Glutamatergic neuron (in vitro differentiated cells): Measurements from ENCODE around the gene ZNF75A. TPM values are rescaled to one million over a fixed set of nuclear protein-coding genes. Genes with fewer than 3 reads are reported as not detected.
A peak's percentile ranks its signal among the peaks of the same experiment; 100 is the strongest.

ENCODE experiments used
- DNase-seq: peaks from one replicate; pipeline ENCODE4 v3.0.0; 2022
- H3K27ac Mint-ChIP-seq: one replicate; pipeline ENCODE4 v1.8.0; 2020; ENCODE audit warnings: mild to moderate bottlenecking, mixed read lengths, inconsistent platforms; ENCODE audit not compliant: unreplicated experiment
- H3K27me3 Mint-ChIP-seq: one replicate; pipeline ENCODE4 v1.8.0; 2020; ENCODE audit warnings: mild to moderate bottlenecking, moderate library complexity, mixed read lengths, inconsistent platforms; ENCODE audit not compliant: unreplicated experiment
- H3K36me3 Mint-ChIP-seq: one replicate; pipeline ENCODE4 v1.8.0; 2020; ENCODE audit warnings: mild to moderate bottlenecking, mixed read lengths, inconsistent platforms; ENCODE audit not compliant: unreplicated experiment
- H3K4me1 Mint-ChIP-seq: one replicate; pipeline ENCODE4 v1.8.0; 2020; ENCODE audit warnings: mild to moderate bottlenecking, low read depth, mixed read lengths, inconsistent platforms; ENCODE audit not compliant: unreplicated experiment
- H3K4me3 Mint-ChIP-seq: one replicate; pipeline ENCODE4 v1.8.0; 2020; ENCODE audit warnings: mild to moderate bottlenecking, mixed read lengths, inconsistent platforms; ENCODE audit not compliant: unreplicated experiment
- H3K9me3 Mint-ChIP-seq: one replicate; pipeline ENCODE4 v1.8.0; 2020; ENCODE audit warnings: mild to moderate bottlenecking, moderate library complexity, mixed read lengths, inconsistent platforms; ENCODE audit not compliant: unreplicated experiment
- long read RNA-seq: library from polyadenylated mRNA; unstranded; transcript quantifications from one replicate; pipeline ENCODE4 v2.0.0, GENCODE V29; 2020; ENCODE audit not compliant: unreplicated experiment
- total RNA-seq: library from RNA; stranded (reverse); fragmentation: NEBNext Ultra II Directional; extraction: Animal tissue kit (Norgen Biotek cat#: 25700); gene quantifications from one replicate; pipeline ENCODE4 v1.2.1, GENCODE V29; 2021; ENCODE audit not compliant: unreplicated experiment
- TF ChIP-seq, protein P1 (sequence below): fragments of 200-600 bp; sonication (generic); IDR thresholded peaks from one replicate; pipeline ENCODE4 v1.5.0; 2021; ENCODE audit not compliant: partially characterized antibody, unreplicated experiment

ZNF75A gene
- 62.4 TPM for total RNA-seq
- long read RNA-seq, partial matches to known transcripts = 13 of 29 reads
- long read RNA-seq, other reads (novel, unspliced or antisense) = 12 of 29 reads

DNA sequence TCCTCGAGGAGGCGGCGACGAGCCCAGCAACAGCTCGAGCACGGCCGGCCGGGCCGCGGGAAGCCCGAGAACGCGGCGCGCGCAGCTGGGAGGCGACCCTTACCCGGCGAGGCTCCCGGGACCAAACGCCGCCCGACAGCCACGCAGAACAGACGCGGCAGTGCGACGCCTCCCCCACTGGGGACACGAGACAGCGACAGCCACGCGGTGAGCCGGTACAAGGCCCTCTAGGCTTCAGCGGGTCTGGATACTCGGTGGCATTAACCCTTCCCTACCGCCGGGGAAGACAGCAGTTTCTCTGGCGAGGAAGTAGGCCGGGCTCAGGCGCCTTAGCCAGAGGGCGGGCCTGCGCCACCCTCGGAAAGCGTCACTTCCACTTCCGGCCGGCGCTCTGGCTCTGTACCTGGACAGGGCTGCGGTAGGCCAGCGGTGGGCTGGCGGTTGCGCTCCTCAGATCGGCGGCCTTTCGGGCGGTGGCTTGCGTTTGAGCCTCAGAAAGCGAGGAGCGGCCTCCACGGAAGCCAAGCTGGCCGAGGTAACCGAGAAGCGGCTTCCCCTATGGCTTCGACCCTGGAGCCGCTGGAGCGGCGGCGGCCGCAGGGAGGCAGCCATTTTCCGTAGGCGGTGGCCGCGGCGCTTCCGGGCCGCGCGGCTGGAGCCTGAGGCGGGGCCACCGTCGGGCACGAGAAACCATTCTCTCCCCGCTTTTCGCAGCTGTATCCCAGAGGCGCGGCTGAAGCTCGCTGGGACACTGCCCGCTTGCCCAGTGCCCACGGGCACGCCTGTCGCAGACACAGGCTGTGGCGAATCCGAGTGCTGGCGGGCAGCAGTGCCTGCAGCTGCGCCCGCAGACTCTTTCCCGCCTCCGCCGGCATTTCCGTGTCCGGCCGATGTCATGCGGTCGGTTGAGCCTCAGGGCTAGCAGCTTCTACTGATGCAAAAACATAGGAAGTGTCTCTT, at the start of gene ZNF75A, which contains the start of gene TIGD7:
Gene ZNF75A, plus strand, starts transcription at position 389 of the 960 bp plus-strand sequence. CDS start 2,932 bp downstream, outside the sequence.
Gene TIGD7, minus strand, starts transcription at position 322 of the 960 bp plus-strand sequence. CDS start 4,816 bp downstream, outside the sequence.
- Mint-ChIP-seq H3K27me3 (peaks cover 12% of the 10 kb centered on the region), H3K4me3 (peak within 1 kb of the TSS; percentile 93), H3K36me3 (peaks cover 43% of the 10 kb centered on the region), H3K27ac (peak within 1 kb of the TSS; percentile 70), H3K4me1 (peaks cover 3% of the 10 kb centered on the region), H3K9me3 (peaks cover 16% of the 10 kb centered on the region)
- DNase-seq = peak; percentile 88
- TF ChIP-seq, protein P1, sequence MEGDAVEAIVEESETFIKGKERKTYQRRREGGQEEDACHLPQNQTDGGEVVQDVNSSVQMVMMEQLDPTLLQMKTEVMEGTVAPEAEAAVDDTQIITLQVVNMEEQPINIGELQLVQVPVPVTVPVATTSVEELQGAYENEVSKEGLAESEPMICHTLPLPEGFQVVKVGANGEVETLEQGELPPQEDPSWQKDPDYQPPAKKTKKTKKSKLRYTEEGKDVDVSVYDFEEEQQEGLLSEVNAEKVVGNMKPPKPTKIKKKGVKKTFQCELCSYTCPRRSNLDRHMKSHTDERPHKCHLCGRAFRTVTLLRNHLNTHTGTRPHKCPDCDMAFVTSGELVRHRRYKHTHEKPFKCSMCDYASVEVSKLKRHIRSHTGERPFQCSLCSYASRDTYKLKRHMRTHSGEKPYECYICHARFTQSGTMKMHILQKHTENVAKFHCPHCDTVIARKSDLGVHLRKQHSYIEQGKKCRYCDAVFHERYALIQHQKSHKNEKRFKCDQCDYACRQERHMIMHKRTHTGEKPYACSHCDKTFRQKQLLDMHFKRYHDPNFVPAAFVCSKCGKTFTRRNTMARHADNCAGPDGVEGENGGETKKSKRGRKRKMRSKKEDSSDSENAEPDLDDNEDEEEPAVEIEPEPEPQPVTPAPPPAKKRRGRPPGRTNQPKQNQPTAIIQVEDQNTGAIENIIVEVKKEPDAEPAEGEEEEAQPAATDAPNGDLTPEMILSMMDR = no peak

DNA sequence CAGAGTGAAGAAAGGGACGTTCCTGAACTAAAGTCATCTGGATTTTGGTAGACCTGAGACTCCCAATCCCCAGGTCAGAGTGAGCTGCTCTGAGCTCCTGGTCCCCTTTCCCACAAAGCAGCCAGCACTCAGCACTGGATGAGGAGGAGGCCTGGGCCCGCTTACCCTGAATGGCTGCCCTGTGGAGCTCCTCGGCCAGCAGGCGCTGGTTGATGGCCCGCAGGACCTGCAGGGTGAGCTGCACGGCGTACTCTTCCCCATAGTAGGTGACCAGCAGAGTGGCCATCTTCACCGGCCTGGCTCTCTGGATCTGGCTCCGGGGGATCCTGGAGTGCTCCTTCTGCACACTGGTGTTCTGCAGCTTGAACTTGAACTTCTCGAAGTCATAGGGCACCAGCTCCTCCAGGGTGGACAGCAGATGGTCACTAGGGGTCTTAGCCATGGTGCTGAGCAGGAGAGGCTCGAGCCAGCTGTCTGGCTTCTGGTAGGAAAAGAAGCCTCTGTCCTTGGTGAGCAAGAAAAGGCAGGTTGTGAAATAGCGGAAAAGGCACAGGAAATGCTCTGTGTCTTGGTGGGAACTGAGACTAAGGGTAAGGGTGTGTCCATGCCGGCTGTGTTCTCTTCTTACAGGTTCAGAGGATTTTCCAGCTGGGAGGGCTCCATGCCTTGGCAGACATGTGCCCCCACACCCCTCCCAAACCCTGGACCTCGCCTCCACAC, 49.0 kb upstream of the ZNF75A start, which contains the start of gene MEFV:
Gene MEFV, minus strand, starts transcription at position 488 of the 720 bp plus-strand sequence. Its CDS starts 46 bp downstream, at position 442.
- H3K4me3 Mint-ChIP-seq = no peak within 1 kb of the TSS
- TF ChIP-seq, protein P1 = no peak
- H3K27me3 Mint-ChIP-seq = peaks cover 3% of the 10 kb centered on the region

DNA sequence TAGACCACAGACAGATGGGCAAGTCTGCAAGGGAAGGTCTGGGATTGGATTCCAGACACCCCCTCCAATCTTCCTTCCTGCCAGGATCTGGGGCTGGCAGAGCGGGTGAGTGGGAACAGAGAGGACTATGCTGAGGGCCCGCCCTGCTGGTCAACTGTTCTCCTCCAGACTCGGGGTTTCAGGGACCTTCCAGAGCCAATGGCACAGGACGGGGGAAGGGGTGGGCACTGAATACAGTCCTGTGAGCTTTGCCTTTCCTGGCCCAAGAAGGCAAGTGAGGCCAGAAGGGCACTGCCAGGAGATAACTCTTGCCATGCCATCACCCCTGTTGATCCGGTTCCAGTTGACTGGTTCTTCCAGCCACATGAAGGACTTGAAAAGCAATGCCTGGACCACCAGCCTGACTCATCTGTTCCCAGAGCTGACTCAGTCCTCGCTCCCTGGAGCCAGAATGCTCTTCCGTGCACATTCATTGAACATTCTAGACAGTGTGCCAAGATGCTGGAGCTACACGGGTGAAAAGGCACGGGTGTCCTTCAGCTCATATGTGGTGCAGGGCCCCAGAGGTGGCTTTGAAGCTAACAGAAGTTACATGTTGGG, 48.3 kb upstream of the ZNF75A start:
- H3K27ac Mint-ChIP-seq = no peak overlapping the region
- peaks cover 1% of the 10 kb centered on the region for H3K9me3 Mint-ChIP-seq
- peaks cover 3% of the 10 kb centered on the region for H3K27me3 Mint-ChIP-seq
- H3K36me3 Mint-ChIP-seq = no peaks in the 10 kb centered on the region
- no peaks in the 10 kb centered on the region for H3K4me1 Mint-ChIP-seq
- no peak for DNase-seq
- TF ChIP-seq, protein P1 = no peak
- no peak overlapping the region for H3K4me3 Mint-ChIP-seq

More for the DNA sequence above, 49.0 kb upstream of the ZNF75A start, which contains the start of gene MEFV:
- DNase-seq = no peak
- Mint-ChIP-seq H3K4me1 (no peaks in the 10 kb centered on the region), H3K9me3 (peaks cover 1% of the 10 kb centered on the region), H3K36me3 (no peaks in the 10 kb centered on the region), H3K27ac (no peak within 1 kb of the TSS)

DNA sequence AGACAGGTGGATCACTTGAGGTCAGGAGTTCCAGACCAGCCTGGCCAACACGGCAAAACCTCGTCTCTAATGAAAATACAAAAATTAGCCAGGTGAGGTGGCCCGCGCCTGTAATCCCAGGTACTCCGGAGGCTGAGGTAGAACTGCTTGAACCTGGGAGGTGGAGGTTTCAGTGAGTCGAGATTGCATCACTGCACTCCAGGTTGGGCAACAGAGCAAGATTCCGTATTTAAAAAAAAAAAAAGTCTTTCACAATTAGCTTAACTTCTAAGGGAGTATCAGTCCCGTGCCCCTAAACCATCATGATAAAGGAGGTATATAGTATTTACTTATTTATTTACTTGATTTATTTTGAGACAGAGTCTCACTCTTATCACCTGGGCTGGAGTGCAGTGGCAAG, 45.5 kb upstream of the ZNF75A start:
- peaks cover 9% of the 10 kb centered on the region for H3K9me3 Mint-ChIP-seq
- no peak overlapping the region for H3K4me3 Mint-ChIP-seq
- H3K27me3 Mint-ChIP-seq = peaks cover 6% of the 10 kb centered on the region
- H3K36me3 Mint-ChIP-seq = peaks cover 3% of the 10 kb centered on the region
- H3K27ac Mint-ChIP-seq = no peak overlapping the region
- TF ChIP-seq, protein P1 = no peak
- DNase-seq = no peak
- peaks cover 4% of the 10 kb centered on the region for H3K4me1 Mint-ChIP-seq
